Measurements from ENCODE around the gene NAPB.

Gene NAPB

GRCh38 chr20:23404196-23404595, 17.1 kb downstream of the NAPB start:
- DNase-seq = no peak

- no peak for DNase-seq
These were observed 17.5 kb downstream of the NAPB start for GRCh38 chr20:23403751-23404150.

- no peak for DNase-seq
These were observed 20.2 kb downstream of the NAPB start for GRCh38 chr20:23401051-23401450.

- no peak for DNase-seq
These were observed 21.6 kb downstream of the NAPB start for GRCh38 chr20:23399568-23400241.

GRCh38 chr20:23397961-23398360, 23.3 kb downstream of the NAPB start:
- no peak for DNase-seq

GRCh38 chr20:23396950-23397627, 24.2 kb downstream of the NAPB start:
- DNase-seq = no peak

- no peak for DNase-seq
These were observed 27.1 kb downstream of the NAPB start for GRCh38 chr20:23393996-23394775.

GRCh38 chr20:23391707-23392310, 29.5 kb downstream of the NAPB start:
- no peak for DNase-seq

- no peak for DNase-seq
These were observed 31.1 kb downstream of the NAPB start for GRCh38 chr20:23390091-23390774.

- DNase-seq = no peak
These were observed 34.2 kb downstream of the NAPB start for GRCh38 chr20:23387118-23387443.

GRCh38 chr20:23386304-23387117, 34.8 kb downstream of the NAPB start:
- DNase-seq = no peak

GRCh38 chr20:23381876-23382275, 39.4 kb downstream of the NAPB start:
- no peak for DNase-seq

- DNase-seq = no peak
These were observed 41.5 kb downstream of the NAPB start for GRCh38 chr20:23379772-23380171.

- DNase-seq = no peak
These were observed 45.5 kb downstream of the NAPB start for GRCh38 chr20:23375827-23376226.

- no peak for DNase-seq
These were observed 46.8 kb downstream of the NAPB start for GRCh38 chr20:23374441-23374840.

- no peak for DNase-seq
These were observed 49.8 kb downstream of the NAPB start for GRCh38 chr20:23371496-23371895.

GRCh38 chr20:23370873-23371272, 50.4 kb downstream of the NAPB start:
- DNase-seq = no peak

GRCh38 chr20:23370274-23370673, 51.0 kb downstream of the NAPB start:
- no peak for DNase-seq

- no peak for DNase-seq
These were observed 52.0 kb downstream of the NAPB start for GRCh38 chr20:23369072-23369823.

GRCh38 chr20:23368316-23369071, 52.8 kb downstream of the NAPB start:
- DNase-seq = no peak

GRCh38 chr20:23367770-23368169, 53.5 kb downstream of the NAPB start:
- DNase-seq = no peak
